Activated CD8-positive, alpha-beta memory T cell treated with anti-CD3 and anti-CD28 coated beads for 36 hours (primary cell): ENCODE measurements around the gene LRRC10. TPM values are rescaled to one million over a fixed set of nuclear protein-coding genes. Genes with fewer than 3 reads are reported as not detected.

Experiments
- CTCF ChIA-PET: fragments of 350-600 bp; sonication (Branson Sonifier 250); formaldehyde crosslinking; loops from one replicate; lab custom pipeline; 2021; ENCODE audit warnings: antibody characterized with exemption; lab: Charles Lee
- POLR2A ChIA-PET: fragments of 350-600 bp; sonication (Branson Sonifier 250); formaldehyde crosslinking; loops from one replicate; lab custom pipeline; 2021; ENCODE audit warnings: antibody characterized with exemption; lab: Charles Lee
- total RNA-seq, 2 experiments: library from RNA; stranded (reverse); gene quantifications; one replicate each; pipeline ENCODE4 v1.2.3, GENCODE V29; 2021

The LRRC10 gene, protein sequence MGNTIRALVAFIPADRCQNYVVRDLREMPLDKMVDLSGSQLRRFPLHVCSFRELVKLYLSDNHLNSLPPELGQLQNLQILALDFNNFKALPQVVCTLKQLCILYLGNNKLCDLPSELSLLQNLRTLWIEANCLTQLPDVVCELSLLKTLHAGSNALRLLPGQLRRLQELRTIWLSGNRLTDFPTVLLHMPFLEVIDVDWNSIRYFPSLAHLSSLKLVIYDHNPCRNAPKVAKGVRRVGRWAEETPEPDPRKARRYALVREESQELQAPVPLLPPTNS
- not detected for total RNA-seq

DNA sequence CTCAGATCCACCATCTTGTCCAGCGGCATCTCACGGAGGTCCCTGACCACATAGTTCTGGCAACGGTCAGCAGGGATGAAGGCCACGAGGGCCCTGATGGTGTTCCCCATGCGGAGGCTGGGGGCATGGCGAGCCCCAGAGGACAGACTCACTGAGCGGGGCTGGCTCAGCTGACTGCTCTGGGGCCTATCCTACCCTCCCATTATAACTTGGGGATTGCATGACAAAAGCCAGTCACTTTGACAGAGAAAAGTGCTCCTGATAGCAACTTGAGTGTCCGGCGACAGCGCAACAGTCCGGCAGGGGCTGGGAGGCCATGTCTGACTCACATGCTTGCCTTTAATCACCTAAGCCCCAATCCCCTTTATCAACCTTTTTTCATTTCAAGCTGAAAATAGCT, at the start of gene LRRC10:
Gene LRRC10, minus strand, starts transcription at position 179 of the 400 bp plus-strand sequence. Its CDS starts 69 bp downstream, at position 110.
- POLR2A ChIA-PET, result no interaction called here
- CTCF ChIA-PET, result interaction anchor here (0.7 kb wide), 1 partner anchor 9 kb away, joined by 6 read pairs; no protein-coding TSS in a partner anchor

DNA sequence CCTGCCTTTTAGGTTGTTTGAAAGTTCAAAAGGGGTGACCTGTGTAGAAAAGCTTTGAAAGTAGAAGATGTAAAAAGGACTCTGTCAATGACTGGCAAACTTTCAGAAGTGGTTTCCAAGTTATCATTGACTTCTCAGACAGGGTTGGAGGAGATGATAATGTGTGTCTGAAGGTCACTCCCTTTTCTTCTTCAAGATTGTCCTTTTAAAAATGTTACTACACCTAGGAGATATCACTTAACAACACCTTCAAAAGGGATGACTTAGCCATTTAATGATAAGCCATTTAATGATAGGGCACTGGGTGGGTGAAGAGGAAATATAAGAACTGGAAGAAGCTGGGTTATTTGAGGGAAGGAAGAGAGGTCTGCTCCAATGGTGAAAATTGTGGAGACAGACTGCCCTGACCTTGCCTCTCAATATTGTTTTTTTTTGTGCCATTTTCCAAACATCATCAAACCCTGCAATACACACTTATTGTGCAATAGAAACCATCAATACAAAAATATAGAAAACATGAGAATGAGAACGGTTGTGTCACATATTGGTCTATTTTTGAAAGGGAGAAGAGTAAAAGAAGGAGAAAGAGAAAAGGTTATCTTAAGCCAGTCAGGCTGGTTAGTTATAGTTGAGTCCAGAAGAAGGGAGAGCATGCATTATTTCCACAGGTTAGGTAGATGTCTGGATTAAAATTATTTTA, 49.6 kb upstream of the LRRC10 start:
- ChIA-PET CTCF (no interaction called here), POLR2A (no interaction called here)

DNA sequence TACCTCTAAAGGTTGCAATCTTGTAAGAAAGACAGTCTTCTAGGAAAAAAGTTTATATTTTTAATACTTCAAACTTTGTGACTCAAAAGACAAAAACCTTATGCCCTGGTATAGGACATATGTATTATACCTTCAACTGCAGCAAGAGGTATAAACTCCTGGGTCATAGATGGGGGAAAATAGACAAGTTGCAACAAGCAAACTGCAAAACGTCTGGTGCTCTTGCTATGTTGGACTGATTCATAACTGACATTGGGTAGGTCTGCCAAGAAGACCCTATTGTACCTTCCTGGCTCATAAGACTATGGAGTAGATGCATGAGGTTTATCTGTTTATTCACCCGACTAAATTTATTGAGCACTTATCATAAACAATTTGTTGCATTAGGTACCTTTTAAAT, 47.5 kb upstream of the LRRC10 start:
- CTCF ChIA-PET, result no interaction called here
- POLR2A ChIA-PET, result no interaction called here

DNA sequence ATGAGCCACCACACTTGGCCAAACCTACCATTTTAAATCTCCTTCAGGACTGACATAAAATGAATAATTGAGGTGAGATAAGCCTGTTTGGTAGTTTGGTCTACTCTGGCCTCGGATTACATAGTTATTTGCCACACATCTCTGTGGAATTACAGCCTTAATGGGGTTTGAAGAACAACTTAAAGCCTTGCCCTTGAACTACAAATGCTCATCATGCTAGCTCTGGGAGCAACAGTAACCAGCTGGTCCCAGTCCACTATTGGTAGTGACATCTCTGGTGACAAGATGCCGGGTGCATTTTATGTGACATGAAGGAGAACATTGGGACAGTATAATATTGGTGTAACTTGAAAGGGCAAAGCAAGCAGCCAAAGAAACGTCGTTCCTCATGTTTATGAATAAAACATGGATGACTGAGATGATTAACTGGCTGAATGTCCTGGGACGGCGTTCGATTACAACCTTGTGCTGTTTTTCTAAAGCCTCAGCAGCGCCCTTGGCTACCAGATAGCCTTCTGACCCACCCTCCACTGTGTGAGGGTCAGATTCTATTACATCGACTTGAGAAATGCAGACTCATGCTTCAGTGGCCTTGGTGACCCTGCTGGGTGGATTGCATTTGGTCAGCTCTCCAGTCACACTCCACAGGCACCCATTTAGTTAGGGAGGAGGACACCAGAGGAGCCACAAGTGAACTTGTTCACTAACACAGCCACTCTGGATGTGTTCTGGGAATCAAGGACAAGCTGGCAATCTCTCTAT, 46.9 kb upstream of the LRRC10 start:
- ChIA-PET CTCF (no interaction called here), POLR2A (no interaction called here)

DNA sequence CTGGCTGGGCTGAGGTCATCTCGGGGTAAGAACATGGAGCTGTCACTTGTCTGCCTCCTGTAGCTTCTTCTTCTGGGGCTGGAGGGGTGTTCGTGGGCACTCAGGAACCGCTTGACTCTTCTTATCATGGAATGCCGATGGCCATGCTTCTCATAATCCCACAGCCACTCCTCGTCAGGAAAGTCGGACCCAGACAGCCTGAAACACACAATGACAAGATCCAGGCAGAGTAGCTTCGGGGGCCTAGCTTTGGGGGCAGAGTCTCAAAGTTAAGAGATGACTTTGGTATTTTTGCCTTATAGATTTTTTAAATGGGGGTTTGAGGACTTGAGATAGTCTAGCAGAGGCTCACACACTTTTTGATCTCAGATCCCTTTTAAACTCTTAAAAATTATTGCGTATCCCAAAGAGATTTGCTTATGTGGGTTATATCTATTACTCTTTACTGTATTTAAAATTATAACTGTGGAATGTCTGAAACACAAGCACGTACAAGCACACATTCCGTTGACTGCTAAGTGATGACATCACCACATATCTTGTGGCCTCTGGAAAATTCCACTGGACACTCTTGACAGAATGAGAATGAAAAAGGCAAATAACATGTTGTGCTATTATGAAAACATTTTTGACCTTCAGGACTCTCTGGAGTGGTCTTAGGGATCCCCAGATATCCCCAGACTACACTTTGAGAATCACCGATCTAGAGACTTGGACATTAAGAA, 45.1 kb upstream of the LRRC10 start:
- CTCF ChIA-PET, result no interaction called here
- POLR2A ChIA-PET, result no interaction called here

DNA sequence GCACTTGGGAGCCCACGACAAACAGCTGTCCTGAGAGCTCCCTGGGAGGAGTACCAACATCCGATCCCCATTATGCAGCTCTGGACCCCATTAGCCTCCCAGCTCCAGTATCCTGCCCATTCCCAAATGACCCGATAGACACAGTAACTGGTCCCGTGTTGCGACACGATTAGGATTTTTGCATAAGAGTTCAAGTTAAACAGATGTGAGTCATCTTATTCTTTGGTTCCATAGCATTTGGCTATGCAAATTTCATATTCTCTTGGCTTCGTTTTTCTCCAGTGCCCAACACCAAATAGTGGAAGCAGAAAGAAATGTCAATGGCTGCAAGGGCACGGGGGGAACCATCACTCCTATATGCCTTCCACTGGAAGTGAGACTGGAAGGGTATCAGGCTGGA, 43.0 kb upstream of the LRRC10 start:
- ChIA-PET CTCF (no interaction called here), POLR2A (no interaction called here)

DNA sequence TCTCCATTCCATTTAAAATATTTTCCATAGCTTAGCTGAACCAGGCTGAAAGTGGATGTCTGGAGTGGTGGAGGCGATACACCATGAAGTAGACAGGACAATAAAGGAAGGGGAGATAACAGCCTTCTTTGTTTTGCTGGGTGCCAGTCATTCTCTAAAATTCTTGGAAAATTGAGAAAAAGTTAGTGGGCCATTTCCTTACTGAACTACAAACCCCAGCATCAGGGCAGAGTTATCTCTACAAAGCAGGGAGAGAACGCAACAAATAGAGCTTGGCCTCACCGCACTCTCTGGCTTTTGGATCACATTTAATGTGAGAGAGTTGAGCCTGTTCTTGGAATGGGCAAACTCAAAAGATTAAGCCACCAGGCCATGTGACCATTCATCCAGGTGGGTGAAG, 41.2 kb upstream of the LRRC10 start:
- ChIA-PET CTCF (interaction anchor here (1.1 kb wide), 1 partner anchor 12 kb away, joined by 5 read pairs; no protein-coding TSS in a partner anchor), POLR2A (no interaction called here)

DNA sequence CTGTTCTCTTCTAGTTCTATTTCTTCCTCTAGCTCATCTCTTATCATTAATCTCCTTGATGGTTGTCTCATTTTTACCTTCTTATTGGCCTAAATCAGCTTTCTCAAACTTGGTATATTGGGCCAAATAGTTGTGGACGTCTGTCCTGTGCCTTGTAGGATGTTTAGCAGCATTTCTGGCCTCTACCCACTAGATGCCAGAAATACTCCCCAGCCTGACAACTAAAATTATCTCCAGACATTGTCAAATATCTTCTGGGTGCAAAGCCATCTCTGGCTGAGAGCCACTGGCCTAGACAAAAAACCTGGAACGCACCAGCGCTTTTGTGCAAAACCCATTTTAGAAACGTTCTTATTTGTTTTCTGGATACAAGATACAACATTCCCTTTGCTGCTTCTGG, 38.8 kb upstream of the LRRC10 start:
- CTCF ChIA-PET, result no interaction called here
- POLR2A ChIA-PET, result no interaction called here

DNA sequence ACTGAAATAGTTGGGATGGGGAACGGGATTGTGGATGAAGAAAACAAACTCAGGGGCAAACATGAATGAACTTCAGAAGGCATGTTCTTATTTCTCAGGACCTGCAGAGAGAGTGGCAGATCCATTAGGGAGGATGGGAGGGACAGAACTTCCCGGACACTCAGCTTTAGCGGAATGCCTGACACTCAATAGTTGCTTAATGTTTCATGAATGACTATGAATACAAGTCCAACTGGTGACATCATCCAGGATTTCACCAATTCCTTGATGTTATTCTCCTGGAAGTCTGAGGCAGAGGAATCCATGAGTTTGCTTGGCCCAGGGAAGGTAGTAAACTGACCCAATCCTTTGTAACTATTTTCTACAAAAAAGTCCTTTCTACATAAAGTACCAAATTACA, 37.8 kb upstream of the LRRC10 start:
- POLR2A ChIA-PET, result no interaction called here
- CTCF ChIA-PET, result no interaction called here

DNA sequence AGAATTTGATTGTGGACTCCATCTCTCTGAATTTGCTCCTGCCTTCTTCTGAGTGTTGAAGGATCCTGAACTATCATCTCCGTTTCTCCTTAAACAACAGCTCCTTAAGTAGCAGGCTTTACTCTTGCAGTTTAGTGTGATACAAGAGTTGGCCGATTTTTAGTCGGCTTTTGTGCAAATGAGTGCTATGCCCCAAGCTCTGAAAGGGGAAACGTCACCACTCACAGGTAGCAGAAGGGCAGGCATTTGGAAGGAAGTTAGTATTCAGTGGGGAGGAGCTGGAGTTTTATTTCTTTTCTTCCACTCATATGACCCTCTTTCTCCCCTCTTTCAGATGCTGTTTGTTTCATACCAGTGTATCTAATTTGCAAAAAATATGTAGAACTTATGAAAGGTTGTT, 36.5 kb upstream of the LRRC10 start:
- POLR2A ChIA-PET, result no interaction called here
- CTCF ChIA-PET, result no interaction called here

DNA sequence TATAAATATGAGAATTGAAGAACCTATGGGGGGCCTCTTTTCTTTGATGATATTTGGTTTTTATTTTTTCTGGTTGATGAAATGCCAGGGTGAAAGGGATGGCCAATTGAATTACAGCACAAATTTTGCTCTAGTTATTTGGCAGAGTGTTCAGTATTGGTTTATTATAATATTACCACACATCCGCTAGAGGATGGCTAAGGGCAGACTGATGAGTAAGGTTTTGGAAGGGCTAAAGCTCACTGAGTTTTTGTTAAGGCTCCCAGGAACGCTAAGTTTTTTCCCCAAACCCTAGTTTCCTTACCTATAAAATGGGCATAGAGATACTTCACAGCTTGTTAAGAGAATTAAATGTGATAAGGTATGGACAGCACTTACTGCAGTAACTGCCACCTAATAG, 34.3 kb upstream of the LRRC10 start:
- CTCF ChIA-PET, result no interaction called here
- POLR2A ChIA-PET, result no interaction called here

DNA sequence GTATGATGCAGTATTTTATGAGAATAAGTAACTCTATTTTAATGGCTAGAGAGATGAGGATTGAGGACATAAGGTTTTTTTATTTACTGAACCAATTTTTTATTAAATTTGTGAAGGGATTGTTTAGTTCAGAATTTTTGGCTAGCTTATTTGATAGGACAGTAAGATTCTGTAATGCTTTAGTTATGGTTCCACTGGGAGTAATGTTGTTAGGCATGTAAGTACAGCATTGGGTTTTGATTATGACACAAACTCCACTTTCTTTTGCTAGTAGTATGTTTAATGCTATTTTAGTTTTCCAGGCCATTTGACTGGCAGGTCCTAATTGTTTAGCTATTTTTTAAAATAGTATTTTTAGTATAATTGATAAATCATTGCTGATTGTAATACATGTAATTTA, 33.8 kb upstream of the LRRC10 start:
- CTCF ChIA-PET, result no interaction called here
- POLR2A ChIA-PET, result no interaction called here

DNA sequence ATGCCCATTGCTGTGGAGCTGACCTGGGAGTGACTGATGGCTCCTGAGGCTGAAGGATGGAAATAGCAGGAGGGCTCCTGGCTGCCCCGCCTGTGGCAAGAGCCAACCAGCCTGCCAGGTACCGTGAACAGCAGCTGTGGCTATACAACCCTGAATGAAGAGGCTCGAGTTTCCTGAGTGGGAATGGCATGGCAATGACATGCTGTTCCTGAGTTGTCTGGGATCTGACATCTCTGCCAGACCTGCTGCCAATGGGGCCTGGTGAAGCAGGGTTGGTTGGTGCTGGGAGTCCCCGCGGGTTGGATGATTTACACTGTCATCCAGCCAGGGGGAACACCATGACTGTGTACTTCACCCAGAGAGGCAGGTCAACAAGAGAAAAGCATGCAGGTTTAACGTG, 31.8 kb upstream of the LRRC10 start:
- ChIA-PET POLR2A (no interaction called here), CTCF (no interaction called here)

DNA sequence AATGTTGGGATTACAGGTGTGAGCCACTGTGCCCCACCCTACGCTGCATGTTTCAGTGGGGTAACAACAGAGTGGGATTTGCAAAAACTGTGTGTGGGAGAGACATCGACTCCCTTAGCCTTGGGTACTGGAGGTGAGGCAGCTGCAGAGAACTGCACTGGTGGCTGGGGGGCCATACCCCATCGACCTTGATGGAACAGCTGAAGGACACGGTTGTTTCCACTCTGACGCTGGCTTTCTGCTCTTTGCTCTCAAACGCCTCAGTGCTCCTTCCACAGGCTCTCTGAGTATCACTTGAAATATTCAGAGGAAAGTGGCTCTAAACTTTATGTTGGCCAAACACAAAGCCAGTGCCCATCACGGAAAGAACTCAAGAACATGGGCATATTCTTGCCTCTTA, 30.8 kb upstream of the LRRC10 start:
- ChIA-PET CTCF (interaction anchor here (1.0 kb wide), 1 partner anchor 283 kb away, joined by 3 read pairs; no protein-coding TSS in a partner anchor), POLR2A (no interaction called here)

DNA sequence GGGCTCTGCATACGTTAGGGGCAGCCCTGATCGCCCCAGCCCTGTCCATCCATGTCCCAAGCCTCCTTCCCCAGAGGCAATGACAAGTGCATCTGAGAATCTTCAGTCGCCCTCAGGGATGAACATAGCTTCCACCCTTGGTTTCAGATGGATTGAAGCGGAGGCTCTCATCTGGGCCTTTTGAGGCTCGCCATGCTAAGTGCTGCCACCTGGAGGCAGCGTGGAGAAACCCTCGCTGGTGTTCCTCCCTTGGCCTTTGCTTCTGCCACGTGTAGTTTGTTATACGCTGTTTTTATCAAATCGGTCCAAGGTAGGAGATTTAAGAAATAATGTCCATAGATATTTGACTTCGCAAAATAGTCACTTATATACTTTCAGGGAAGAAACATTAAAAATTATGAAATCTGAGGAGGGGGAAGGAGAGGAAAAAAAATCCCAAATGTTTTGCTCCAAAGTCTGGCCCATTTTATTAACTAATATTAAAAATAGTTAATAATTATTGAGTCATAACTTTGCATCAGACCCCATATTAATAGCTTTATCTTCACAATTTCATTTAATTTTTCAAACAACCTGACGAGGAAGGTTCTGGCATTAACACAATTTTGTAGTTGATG, 28.8 kb upstream of the LRRC10 start:
- ChIA-PET CTCF (interaction anchor here (0.5 to 1.5 kb wide), 5 partner anchors 22 to 349 kb away, joined by 3 to 9 read pairs (median 3); no protein-coding TSS in a partner anchor), POLR2A (interaction anchor here (0.6 kb wide), 1 partner anchor 38 kb away, joined by 3 read pairs; no protein-coding TSS in a partner anchor)

DNA sequence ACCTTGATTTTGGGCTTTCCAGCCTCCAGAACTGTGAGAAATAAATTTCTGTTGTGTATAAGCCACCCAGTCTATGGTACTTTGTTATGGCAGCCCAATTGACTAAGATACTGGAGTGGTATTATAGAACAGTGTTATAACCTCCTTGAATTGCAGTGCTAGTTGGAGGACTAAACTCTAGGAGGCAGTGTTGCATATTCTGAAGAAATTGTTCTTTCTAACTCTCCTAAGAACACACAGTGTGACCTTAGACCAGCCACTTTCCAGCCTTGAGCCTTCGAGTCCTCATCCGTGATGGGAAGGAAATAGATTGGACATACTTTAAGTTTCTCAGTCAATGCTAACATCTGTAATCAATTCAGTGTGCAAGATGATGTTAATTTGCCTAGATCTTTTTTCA, 22.4 kb upstream of the LRRC10 start:
- CTCF ChIA-PET, result no interaction called here
- POLR2A ChIA-PET, result no interaction called here

DNA sequence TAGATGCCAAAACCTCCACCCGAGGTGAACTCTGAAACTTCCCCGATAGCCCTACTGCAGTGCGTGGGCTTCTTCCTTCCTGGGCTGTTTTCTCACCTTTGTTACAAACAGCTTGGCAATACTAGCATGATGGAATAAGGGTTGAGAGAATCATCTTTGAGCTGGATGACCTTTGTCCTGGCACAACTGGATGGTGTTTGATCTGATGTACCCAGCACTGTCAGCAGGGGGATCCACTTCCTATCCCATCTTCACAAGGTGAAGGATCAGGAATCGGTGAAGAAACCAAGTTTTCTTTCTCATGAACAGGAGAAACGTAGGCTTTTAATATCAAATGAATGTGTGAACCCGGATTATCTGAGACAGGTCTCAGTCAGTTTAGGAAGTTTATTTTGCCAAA, 19.5 kb upstream of the LRRC10 start:
- CTCF ChIA-PET, result no interaction called here
- POLR2A ChIA-PET, result no interaction called here

DNA sequence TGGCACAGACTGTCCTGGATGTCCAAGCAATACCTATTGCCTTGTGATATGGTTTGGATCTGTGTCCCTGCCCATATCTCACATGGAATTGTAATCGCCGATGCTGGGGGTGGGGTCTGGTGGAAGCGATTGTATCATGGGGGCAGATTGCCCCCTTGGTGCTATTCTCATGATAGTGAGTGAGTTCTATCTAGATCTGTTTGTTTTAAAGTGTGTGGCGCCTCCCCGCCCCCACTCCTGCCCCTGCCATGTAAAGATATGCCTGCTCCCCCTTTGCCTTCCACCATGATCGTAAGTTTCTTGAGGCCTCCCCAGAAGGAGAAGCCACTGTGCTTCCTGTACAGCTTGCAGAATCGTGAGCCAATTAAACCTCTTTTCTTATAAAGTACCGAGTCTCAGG, 16.8 kb upstream of the LRRC10 start:
- ChIA-PET CTCF (no interaction called here), POLR2A (no interaction called here)

DNA sequence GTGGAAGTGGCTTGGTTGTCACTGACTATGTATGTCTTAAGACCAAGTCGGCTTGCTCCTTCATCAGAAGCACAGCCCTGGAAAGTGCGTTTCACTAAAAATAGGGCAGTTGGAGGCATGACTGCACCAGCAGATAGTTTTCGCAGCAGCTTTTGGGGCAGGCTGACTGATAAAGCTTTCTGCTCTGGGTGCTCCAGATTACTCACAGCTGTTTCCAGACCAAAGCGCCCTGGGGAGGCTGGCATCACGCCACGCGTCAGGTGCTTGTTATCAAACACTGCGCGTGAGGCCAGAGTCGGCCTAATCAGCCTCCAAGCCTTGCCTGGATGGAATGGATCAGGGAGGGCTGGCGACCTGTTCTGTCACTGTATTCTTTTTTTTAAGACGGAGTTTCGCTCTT, 13.3 kb upstream of the LRRC10 start:
- CTCF ChIA-PET, result no interaction called here
- POLR2A ChIA-PET, result no interaction called here
